HUES48 (cell line): ENCODE data around the gene DCLK2.
"Not testable (repeated sequence)": the region's sequence is repeated elsewhere in the genome, so short reads cannot be mapped to it uniquely, and the experiment has no call there.

Source experiments
- H3K27ac ChIP-seq: one replicate; pipeline ENCODE4 v1.7.0; 2013; ENCODE audit warnings: low read depth, low read length, inconsistent platforms
- H3K27me3 ChIP-seq: 2 replicates; pipeline ENCODE4 v1.6.1; 2013; ENCODE audit warnings: mild to moderate bottlenecking, low read length; ENCODE audit not compliant: control insufficient read depth, insufficient read depth
- H3K36me3 ChIP-seq: 2 replicates; pipeline ENCODE4 v1.6.1; 2013; ENCODE audit warnings: low read length; ENCODE audit not compliant: control insufficient read depth, insufficient read depth
- H3K4me1 ChIP-seq: 2 replicates; pipeline ENCODE4 v1.6.1; 2013; ENCODE audit warnings: mild to moderate bottlenecking, low read length; ENCODE audit not compliant: control insufficient read depth, insufficient read depth
- H3K4me3 ChIP-seq: 2 replicates; pipeline ENCODE4 v1.5.1; 2013; ENCODE audit warnings: mild to moderate bottlenecking, low read depth, low read length
- H3K9ac ChIP-seq: 2 replicates; pipeline ENCODE4 v1.6.1; 2013; ENCODE audit warnings: mild to moderate bottlenecking, low read depth, low read length, moderate library complexity
- H3K9me3 ChIP-seq: 2 replicates; pipeline ENCODE4 v1.6.1; 2013; ENCODE audit warnings: low read length; ENCODE audit not compliant: control insufficient read depth, insufficient read depth

DCLK2 gene

GRCh38 chr4:150176547-150176946, 98.3 kb downstream of the DCLK2 start:
- Histone ChIP-seq H3K27ac (no peak overlapping the region), H3K9ac (no peak overlapping the region), H3K36me3 (no peaks in the 10 kb centered on the region), H3K4me1 (no peaks in the 10 kb centered on the region), H3K27me3 (no peaks in the 10 kb centered on the region), H3K9me3 (no peaks in the 10 kb centered on the region), H3K4me3 (no peak overlapping the region)

- no peaks in the 10 kb centered on the region for H3K27me3 ChIP-seq
- H3K27ac ChIP-seq, result no peak overlapping the region
- H3K9ac ChIP-seq, result no peak overlapping the region
- H3K4me1 ChIP-seq, result no peaks in the 10 kb centered on the region
- no peaks in the 10 kb centered on the region for H3K36me3 ChIP-seq
- H3K9me3 ChIP-seq, result no peaks in the 10 kb centered on the region
- no peak overlapping the region for H3K4me3 ChIP-seq
These were observed 99.9 kb downstream of the DCLK2 start for GRCh38 chr4:150178161-150178560.

- no peak overlapping the region for H3K4me3 ChIP-seq
- no peaks in the 10 kb centered on the region for H3K4me1 ChIP-seq
- no peaks in the 10 kb centered on the region for H3K27me3 ChIP-seq
- no peaks in the 10 kb centered on the region for H3K9me3 ChIP-seq
- no peak overlapping the region for H3K9ac ChIP-seq
- no peak overlapping the region for H3K27ac ChIP-seq
- no peaks in the 10 kb centered on the region for H3K36me3 ChIP-seq
These were observed 103.3 kb downstream of the DCLK2 start for GRCh38 chr4:150181536-150181935.

GRCh38 chr4:150182794-150183193, 104.5 kb downstream of the DCLK2 start:
- no peaks in the 10 kb centered on the region for H3K9me3 ChIP-seq
- H3K4me3 ChIP-seq, result no peak overlapping the region
- no peaks in the 10 kb centered on the region for H3K36me3 ChIP-seq
- no peaks in the 10 kb centered on the region for H3K4me1 ChIP-seq
- H3K27ac ChIP-seq, result no peak overlapping the region
- H3K9ac ChIP-seq, result no peak overlapping the region
- no peaks in the 10 kb centered on the region for H3K27me3 ChIP-seq

- H3K9ac ChIP-seq, H3K27ac ChIP-seq, H3K36me3 ChIP-seq, H3K9me3 ChIP-seq, H3K27me3 ChIP-seq, H3K4me1 ChIP-seq, H3K4me3 ChIP-seq: not testable (repeated sequence)
These were observed 106.8 kb downstream of the DCLK2 start for GRCh38 chr4:150185033-150185432.

- H3K9ac ChIP-seq, result no peak overlapping the region
- no peaks in the 10 kb centered on the region; the same call in 1 of the 2 replicates for H3K4me1 ChIP-seq
- H3K36me3 ChIP-seq, result no peaks in the 10 kb centered on the region
- H3K27ac ChIP-seq, result no peak overlapping the region
- no peak overlapping the region for H3K4me3 ChIP-seq
- no peaks in the 10 kb centered on the region for H3K9me3 ChIP-seq
- H3K27me3 ChIP-seq, result no peaks in the 10 kb centered on the region
These were observed 114.7 kb downstream of the DCLK2 start for GRCh38 chr4:150192986-150193385.

- not testable (repeated sequence) for H3K4me3 ChIP-seq, H3K9ac ChIP-seq, H3K4me1 ChIP-seq, H3K9me3 ChIP-seq, H3K36me3 ChIP-seq, H3K27ac ChIP-seq, H3K27me3 ChIP-seq
These were observed 119.0 kb downstream of the DCLK2 start for GRCh38 chr4:150197256-150197655.

GRCh38 chr4:150199056-150199455, 120.8 kb downstream of the DCLK2 start:
- no peak overlapping the region for H3K4me3 ChIP-seq
- H3K36me3 ChIP-seq, result no peaks in the 10 kb centered on the region
- H3K4me1 ChIP-seq, result no peaks in the 10 kb centered on the region; the same call in 1 of the 2 replicates
- H3K9ac ChIP-seq, result no peak overlapping the region
- no peaks in the 10 kb centered on the region for H3K27me3 ChIP-seq
- H3K9me3 ChIP-seq, result no peaks in the 10 kb centered on the region
- H3K27ac ChIP-seq, result no peak overlapping the region

GRCh38 chr4:150205016-150205415, 126.8 kb downstream of the DCLK2 start:
- Histone ChIP-seq H3K4me1 (no peaks in the 10 kb centered on the region), H3K9ac (no peak overlapping the region), H3K27me3 (no peaks in the 10 kb centered on the region), H3K36me3 (no peaks in the 10 kb centered on the region), H3K27ac (no peak overlapping the region), H3K9me3 (no peaks in the 10 kb centered on the region), H3K4me3 (no peak overlapping the region)

GRCh38 chr4:150206265-150206664, 128.0 kb downstream of the DCLK2 start:
- no peaks in the 10 kb centered on the region for H3K4me1 ChIP-seq
- no peaks in the 10 kb centered on the region for H3K36me3 ChIP-seq
- no peak overlapping the region for H3K9ac ChIP-seq
- no peak overlapping the region for H3K4me3 ChIP-seq
- H3K27ac ChIP-seq, result no peak overlapping the region
- H3K9me3 ChIP-seq, result no peaks in the 10 kb centered on the region
- H3K27me3 ChIP-seq, result no peaks in the 10 kb centered on the region

GRCh38 chr4:150206954-150207353, 128.7 kb downstream of the DCLK2 start:
- Histone ChIP-seq H3K4me1 (no peaks in the 10 kb centered on the region), H3K36me3 (no peaks in the 10 kb centered on the region), H3K27me3 (no peaks in the 10 kb centered on the region), H3K9ac (no peak overlapping the region), H3K4me3 (no peak overlapping the region), H3K27ac (no peak overlapping the region), H3K9me3 (no peaks in the 10 kb centered on the region)

GRCh38 chr4:150207871-150208270, 129.6 kb downstream of the DCLK2 start:
- Histone ChIP-seq H3K9me3 (no peaks in the 10 kb centered on the region), H3K27me3 (no peaks in the 10 kb centered on the region), H3K9ac (no peak overlapping the region), H3K4me3 (no peak overlapping the region), H3K36me3 (no peaks in the 10 kb centered on the region), H3K27ac (no peak overlapping the region), H3K4me1 (no peaks in the 10 kb centered on the region)
